Hematopoietic multipotent progenitor cell treated with erythropoietin and hydrocortisone succinate and interleukin-3 and kit ligand, for 15 days (in vitro differentiated cells): ENCODE results near the gene ELAVL1.

Experiments used
- DNase-seq: peaks from one replicate; pipeline ENCODE4 v3.0.0-alpha.2; 2015; ENCODE audit warnings: low spot score

Gene ELAVL1

GRCh38 chr19:7983995-7984837 is 21.2 kb downstream of the ELAVL1 start:
- DNase-seq: no peak

- no peak for DNase-seq
Measured at GRCh38 chr19:7983286-7983950, 22.0 kb downstream of the ELAVL1 start.

- no peak for DNase-seq
Measured at GRCh38 chr19:7982651-7983099, 22.8 kb downstream of the ELAVL1 start.

DNA sequence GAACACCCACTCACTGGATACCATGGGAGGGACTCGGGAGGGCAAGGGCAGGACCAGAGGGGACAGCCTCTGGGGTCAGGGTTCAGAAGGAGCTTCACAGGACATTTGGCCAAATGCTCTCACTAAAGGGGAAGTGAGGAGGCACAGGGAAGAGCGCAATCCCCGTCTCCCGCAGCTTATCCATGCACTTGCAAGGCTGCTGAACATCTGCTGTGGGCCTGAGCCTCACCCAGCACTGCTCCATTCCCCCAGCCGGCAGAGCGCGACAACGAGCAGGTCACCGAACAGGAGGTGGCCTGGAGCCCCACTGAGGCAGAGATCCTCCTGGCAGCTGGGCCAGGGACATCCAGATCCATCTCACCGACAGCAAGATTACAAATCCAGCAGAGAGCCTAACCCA is 23.3 kb downstream of the ELAVL1 start:
- DNase-seq: no peak

- DNase-seq: no peak
Measured at GRCh38 chr19:7981661-7982060, 23.8 kb downstream of the ELAVL1 start.

- peak; percentile 47 for DNase-seq
Measured at GRCh38 chr19:7981199-7981598, 24.2 kb downstream of the ELAVL1 start.

DNA sequence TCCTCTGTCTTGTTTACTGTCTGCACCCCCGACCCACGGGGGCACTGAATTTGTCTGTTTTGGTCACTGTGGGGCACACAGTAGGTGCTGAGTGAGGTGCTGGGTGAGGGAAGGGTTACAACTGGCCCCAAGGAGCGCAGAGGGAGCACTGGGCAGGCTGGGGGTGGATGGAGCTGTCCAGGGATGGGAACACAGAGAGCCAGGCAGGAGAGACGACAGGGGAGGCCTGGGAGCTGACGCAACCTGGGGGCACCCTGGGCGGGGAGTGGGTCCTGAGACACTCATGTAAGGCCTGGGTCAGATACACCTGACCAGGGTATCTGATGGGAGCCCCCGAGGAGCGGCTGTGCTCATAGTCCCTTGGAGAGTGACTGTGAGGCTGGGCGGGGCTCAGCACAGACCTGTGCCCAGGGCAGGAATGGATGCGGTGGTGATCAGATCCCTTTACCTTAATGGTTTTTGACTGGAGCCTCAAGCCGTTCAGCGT is 24.8 kb downstream of the ELAVL1 start:
- DNase-seq: no peak

DNA sequence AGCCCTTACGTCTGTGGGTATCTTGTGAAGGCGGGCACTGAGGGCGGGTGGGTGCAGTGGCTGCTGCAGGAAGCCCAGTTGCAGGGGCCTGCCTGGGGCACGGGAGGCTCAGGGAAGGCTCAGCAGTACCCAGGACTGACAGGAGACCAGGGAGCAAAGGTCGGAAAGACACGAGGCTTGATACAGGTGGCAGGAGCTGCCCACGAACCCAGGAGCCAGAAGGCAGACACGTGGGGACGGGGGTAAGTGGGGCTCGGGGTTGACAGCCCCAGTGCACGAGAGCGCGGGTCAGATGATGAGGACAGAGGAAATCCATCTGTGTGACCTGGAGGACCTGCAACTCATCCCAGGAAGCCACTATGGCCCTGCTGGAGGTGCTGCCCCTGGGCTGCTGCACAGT is 25.3 kb downstream of the ELAVL1 start:
- DNase-seq: no peak

GRCh38 chr19:7979559-7979958 is 25.9 kb downstream of the ELAVL1 start:
- DNase-seq: no peak

DNA sequence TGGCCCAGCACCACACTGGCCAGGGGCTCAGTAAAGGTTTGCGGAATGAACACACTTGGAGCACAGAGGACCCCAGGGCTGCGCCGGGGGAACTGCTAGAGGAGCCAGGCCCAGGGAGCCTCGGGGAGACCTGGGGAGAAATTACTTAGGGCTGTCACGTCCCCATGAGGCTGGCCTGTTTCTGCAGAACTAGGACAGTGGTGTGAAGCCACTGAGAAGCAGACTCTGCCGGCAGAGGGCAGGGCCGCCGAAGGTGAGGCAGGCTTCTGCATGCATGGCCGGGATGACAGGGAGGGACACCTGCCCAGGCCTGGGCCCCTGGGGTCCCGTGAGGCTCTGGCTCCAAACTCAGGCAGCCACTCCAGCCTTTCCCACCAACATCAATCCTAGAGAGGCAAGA is 26.4 kb downstream of the ELAVL1 start:
- DNase-seq: no peak

DNA sequence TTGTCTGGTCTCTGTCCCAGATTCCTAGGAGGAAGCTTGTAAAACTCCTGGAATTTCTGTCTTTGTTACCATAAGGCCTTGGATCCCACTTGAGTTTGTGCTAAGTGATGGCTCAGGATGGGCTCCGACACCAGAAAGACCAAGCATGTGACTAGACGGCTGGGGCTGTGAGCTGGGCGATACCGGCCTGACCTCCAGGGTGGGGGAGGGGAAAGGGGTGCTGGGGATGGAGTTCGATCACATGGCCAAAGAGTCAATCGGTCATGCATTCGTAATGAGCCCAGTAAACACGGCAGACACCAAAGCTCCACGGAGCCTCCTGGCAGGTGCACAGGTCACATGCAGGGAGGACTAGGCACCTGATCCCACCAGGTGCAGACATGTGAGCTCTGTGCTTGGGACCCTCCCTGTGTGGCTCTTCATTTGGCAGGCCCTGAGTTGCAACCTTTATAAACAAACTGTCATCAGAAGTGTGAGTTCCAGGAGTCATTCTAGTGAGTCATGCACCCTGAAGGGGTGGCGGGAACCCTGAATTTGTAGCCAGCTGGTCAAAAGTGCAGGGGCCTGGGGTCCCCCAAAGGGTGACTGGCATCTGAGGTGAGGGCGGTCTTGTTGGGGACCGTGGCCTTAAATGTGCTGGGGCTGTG is 27.1 kb downstream of the ELAVL1 start:
- no peak for DNase-seq

DNA sequence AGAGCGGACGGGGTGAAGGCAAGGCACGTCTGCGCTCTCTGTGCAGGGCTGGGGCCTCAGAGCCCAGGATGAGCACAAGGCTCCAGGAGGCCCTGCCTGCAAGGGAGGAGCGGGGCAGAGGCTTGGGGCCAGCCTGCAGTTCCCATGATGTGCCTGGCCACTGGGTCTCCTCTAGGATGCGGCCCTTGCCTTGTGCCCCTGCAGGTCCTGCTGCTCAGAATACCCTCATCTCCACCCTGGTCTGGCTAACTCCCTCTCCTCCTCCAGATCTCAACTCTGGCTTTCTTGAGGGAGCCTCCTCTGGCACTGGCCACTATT is 27.8 kb downstream of the ELAVL1 start:
- no peak for DNase-seq

DNA sequence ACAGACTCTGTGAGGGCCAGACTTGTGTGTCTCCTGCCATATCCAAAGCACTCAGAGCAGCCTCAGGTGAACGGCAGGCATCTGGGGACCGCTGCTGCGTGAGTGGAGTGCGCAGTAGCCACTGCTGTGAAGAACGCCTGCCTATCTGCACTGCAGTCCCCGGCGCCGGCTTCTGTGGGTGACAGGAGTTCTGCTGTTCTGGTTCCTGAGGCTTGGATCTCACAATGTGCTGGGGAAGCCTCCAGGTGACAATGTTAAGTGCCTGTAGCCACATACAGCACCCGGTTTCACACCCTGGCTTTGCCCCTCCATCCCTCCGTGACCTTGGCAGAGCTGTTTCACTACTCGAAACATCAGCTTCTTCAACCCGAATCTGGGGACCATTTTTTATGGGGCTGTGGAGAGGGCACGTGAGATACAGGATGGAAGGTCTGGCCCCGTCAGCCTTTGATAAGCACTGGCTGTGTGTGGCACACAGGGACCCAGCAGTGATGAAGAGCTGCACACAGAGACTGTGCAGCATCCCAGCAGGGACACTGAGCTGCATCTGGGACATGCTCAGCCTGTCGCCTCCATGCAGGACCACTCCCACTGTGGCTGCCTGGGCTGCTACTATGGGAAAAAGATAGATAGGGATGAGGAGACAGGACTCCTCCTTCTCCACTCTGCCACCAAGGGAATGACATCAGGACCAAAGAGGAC is 28.3 kb downstream of the ELAVL1 start:
- DNase-seq: no peak

DNA sequence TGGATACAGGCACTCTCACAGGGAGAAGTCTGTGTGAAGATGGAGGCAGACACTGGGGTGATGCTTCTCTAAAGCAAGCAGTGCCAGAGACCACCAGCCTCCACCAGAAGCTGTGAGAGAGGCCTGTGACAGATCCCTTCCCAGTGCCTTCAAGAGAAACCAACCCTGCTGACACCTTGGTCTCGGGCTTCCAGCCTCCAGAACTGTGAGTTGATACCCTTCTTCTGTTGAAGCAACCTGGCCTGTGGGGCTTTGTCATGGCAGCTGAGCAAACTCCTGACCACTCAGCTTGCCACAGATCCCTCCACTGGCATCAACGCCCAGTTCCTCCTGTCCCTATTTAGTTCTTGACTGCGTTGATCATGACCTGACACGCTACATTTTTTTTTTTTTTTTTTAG is 29.0 kb downstream of the ELAVL1 start:
- DNase-seq: no peak

GRCh38 chr19:7975037-7975436 is 30.4 kb downstream of the ELAVL1 start:
- DNase-seq: no peak

DNA sequence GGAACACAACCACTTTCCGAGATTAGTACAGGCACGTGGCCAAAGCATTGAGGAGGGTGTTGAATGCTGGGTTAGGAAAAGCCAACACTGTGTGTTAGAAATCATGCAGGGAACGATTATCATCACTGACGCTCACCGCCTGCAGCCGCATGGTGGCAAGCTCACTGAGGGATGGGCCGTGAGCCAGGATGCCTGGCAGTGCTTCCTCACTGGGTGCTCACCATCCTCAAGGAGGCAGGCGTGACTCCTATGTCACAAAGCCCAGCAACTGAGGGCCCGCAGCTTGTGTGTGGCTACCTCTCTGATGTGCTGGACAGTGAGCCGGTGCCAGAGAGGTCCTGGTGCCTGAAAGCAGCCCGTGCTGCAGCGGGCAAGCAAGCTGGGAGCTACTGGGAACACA is 31.6 kb downstream of the ELAVL1 start:
- no peak for DNase-seq

DNA sequence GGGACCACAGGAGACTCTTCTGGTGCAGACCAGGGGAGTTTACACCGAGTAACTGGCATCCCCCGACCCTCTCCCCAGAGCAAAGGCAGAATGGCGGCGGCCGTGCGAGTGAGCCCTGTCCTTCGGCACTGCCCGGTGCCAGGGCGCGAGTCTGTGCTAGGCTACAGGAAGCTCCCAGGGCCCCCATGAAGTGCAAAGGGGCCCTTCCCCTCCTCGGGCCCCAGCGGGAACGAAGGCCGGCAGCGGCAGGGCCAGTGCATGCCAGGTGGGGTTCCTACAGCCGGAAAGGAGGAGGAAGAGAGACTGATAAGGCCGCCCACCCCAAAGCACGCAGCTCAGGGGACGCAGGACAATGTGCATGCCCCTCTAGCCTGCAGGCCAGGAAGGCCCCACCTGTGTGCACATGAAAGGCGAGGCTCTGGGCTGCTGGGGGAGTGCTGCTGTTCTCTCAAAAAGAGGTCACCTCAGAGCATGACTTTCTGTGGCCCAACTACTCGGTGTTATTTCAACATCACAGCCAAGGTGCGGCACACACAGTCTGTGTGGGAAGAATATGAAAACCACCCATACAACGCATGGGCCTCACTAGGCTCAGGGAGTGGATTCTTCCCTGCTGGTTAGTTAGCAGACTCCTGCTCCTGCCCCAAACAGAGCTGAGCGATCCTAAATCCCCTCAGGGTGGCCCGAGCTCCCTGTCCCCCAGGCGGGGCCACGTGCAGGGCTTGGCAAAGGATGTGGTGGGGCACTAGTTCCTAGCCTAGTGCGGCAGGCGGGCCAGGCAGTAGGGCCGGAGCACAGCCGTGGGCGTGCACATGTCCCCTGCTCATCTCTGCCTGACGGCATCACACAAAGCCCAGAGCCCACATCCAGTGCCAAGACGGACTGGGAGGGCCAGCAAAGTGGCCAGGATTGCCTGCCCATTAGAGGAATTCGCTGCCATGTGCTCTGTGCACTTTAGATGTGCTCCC is 33.6 kb downstream of the ELAVL1 start:
- no peak for DNase-seq

GRCh38 chr19:7970716-7971448 is 34.6 kb downstream of the ELAVL1 start:
- peak; percentile 67 for DNase-seq

GRCh38 chr19:7969555-7969939 is 35.9 kb downstream of the ELAVL1 start:
- DNase-seq: no peak

DNA sequence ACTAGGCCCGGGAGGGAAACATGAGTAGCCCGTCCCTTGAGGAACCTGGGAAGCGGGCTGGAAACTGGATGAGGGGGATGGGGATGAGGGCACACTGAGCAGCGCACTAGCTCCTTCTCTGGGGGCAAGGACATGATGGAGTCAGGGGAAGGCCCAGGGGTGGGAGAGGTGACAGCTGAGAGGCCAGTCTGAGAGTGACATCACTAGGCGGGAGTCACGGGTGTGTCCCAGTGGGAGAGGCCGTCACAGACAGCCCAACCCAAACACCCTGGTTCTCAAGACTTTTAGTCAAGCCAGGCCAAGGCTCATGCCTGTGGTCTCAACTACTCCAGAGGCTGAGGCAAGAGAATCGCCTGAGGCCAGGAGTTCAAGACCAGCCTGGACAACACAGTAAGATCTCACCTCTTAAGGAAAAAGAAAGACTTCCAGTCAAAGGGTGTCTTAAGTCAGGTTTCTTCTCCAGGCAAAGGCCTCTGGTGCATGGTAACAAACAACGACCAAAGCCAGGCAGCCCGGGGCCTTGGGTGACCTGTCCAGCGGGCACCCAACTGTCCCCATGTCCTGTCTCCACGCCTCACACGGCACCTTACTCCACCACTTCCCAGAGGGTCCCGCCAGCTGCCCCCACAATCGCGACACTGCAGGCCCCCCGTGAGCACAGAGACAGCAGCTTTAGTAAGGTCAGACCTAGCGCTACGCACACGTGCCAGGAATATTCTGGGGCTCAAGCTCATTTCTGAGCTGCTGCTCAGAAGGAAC is 36.5 kb downstream of the ELAVL1 start:
- peak; percentile 65 for DNase-seq
